Measurements from ENCODE around the gene HSBP1L1. TPM values are rescaled to one million over a fixed set of nuclear protein-coding genes. Genes with fewer than 3 reads are reported as not detected.
A peak's percentile ranks its signal among the peaks of the same experiment; 100 is the strongest.

The HSBP1L1 gene
- 2.5 TPM for polyA plus RNA-seq (2013, experiment 1 of 2)
- polyA plus RNA-seq (2013, experiment 2 of 2): 1.9 TPM

DNA sequence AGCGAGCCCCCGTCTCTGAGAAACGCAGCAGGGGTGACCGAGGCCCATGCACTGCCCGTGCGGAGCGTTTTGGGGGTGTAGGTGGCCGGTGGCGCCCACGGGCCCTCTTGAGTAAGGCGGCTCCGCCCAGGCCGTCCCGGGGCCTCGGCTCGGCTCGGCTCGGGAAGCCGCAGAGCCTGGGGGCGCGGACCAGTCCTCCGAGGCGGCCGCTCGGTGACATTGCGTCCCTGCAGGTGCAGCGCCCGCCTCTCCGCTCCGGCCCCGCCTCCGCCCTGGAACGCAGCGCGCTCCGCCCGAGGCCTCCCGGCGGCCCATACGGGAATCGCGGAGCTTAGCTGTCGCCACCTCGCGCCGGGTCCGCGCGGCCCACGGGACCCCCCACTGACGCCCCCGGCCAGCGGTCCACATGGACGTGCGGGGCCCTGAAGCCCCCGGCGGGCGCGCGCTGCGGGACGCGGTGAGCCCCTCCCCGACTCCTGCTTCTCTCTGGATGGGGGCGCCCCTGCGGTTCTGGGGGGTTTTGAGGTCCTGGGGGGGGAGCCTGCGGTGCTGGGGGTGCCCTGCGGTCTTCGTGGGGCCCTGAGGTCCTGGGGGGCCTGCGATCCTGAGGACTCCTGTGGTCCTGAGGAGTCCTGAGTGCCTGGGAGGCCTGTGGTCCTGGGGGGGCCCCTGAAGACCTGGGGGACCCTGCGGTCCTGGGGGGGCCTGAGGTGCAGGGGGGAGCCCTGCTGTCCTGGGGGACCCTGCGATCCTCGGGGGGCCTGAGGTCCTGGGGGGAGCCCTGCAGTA lies at the start of gene HSBP1L1:
HSBP1L1 (plus strand) TSS at position 314 of the 789 bp plus-strand sequence; CDS start at position 407, 93 bp downstream.
- Histone ChIP-seq H3K27ac (ENCODE audit: low read depth, low read length, severe bottlenecking) (peak within 1 kb of the TSS; percentile 39), H3K36me3 (ENCODE audit: control insufficient read depth, insufficient read depth, low read length) (peaks cover 2% of the 10 kb centered on the region), H3K4me1 (ENCODE audit: control insufficient read depth, insufficient read depth, low read length, poor library complexity, severe bottlenecking) (peaks cover 15% of the 10 kb centered on the region), H3K9me3 (ENCODE audit: control insufficient read depth, low read length) (no peaks in the 10 kb centered on the region), H3K4me3 (ENCODE audit: extremely low read depth, insufficient read depth, low read length, poor library complexity, severe bottlenecking) (peak within 1 kb of the TSS; percentile 36)
- 12% methylated on average over 36 to 62 of the region's 73 CpGs for WGBS, 2 experiments (ENCODE audit: insufficient coverage in 2 of 2)

DNA sequence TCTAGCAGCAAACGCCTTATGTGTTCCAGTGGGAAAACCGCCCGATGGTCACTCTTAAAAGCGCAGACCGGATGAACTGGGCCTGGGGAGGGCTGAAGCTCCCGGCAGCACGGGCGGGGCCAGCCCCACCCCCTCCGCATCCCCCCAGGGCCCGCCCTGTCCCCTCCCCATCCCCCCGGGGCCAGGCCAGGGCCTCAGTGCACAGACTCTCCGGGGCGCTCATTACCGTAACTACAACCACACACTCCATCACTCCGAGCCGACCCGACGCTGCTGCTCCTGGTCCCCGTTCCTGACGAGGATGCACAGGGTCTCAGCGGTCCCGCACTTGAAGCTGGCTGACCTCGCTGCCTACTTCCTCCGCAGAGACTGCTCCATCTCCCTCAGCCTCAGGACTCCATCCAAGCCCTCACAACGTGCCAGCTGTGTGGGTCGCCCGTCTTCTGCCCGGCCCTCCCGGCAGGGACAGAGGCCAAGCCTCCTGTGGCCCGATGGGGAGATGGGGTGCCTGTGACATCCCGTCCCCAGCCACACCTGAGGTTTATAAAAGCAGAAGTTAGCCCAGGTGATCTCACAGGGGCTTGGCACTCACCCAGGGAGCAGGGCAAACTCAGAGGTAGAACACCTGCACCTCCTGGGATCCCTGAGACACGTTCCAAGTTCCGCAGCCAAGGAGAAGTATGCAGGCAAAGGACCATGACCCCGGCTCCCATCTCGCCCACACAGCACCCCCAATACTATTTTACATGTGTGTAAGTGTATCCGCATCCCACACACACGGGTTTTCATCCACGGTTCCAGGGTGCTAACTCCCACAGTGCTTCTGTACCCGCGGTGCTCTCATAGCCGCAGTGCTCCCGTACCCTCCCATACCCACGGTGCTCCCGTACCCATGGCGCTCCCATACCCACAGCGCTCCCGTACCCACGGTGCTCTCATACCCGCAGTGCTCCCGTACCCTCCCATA lies 49.0 kb upstream of the HSBP1L1 start:
- Histone ChIP-seq H3K4me3 (ENCODE audit: extremely low read depth, insufficient read depth, low read length, poor library complexity, severe bottlenecking) (no peak overlapping the region), H3K4me1 (ENCODE audit: control insufficient read depth, insufficient read depth, low read length, poor library complexity, severe bottlenecking) (no peaks in the 10 kb centered on the region), H3K36me3 (ENCODE audit: control insufficient read depth, insufficient read depth, low read length) (peaks cover 42% of the 10 kb centered on the region), H3K9me3 (ENCODE audit: control insufficient read depth, low read length) (peaks cover 13% of the 10 kb centered on the region), H3K27ac (ENCODE audit: low read depth, low read length, severe bottlenecking) (no peak overlapping the region)
- WGBS, 2 experiments (ENCODE audit: insufficient coverage in 2 of 2): 90 to 92% methylated on average over 40 to 43 of the region's 50 CpGs

DNA sequence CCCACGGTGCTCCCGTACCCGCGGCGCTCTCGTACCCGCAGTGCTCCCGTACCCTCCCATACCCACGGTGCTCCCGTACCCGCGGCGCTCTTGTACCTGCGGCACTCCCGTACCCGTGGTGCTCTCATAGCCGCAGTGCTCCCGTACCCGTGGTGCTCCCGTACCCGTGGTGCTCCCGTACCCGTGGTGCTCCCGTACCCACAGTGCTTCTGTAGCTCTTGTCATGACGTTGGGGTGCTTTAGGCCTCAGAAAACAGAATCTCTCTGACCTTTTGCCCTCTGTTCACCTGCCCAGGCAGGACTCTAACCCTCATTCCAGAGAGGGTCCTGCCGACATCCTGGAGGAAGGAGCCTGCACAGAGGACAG lies 48.3 kb upstream of the HSBP1L1 start:
- Histone ChIP-seq H3K4me1 (ENCODE audit: control insufficient read depth, insufficient read depth, low read length, poor library complexity, severe bottlenecking) (no peaks in the 10 kb centered on the region), H3K4me3 (ENCODE audit: extremely low read depth, insufficient read depth, low read length, poor library complexity, severe bottlenecking) (no peak overlapping the region), H3K9me3 (ENCODE audit: control insufficient read depth, low read length) (peaks cover 13% of the 10 kb centered on the region), H3K27ac (ENCODE audit: low read depth, low read length, severe bottlenecking) (no peak overlapping the region), H3K36me3 (ENCODE audit: control insufficient read depth, insufficient read depth, low read length) (peaks cover 39% of the 10 kb centered on the region)
- WGBS, 2 experiments (ENCODE audit: insufficient coverage in 2 of 2): 82 to 84% methylated on average over 13 to 18 of the region's 26 CpGs

DNA sequence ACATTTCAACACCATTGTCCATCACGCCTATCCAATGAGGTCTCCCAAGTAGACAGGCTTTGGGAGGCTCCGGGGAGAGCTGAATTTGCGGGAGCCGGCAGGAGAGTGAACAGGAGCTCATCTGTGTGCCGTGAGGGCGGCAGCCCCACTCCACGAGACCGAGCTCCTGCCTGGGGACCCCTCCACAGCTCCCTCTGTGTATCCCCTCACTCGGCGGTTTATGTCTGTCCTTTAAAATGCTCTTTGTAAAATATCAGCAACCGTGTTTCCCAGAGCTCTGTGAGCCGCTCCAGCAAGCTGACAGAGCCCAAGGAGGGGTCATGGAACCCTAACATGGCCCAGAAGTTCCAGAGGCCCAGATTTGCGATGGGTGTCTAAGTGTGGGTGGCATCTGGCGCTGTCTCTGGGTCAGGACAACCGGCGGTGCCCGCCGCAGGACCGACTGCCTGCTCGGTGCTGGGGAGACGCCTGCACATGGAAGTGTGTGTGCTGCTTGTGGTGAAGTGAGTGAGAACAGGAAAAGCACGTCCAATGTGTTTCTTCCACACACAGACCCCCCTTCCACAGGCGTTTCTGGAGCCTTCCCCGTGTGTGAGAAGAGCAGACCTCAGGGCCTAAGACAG lies 47.8 kb upstream of the HSBP1L1 start:
- H3K4me1 ChIP-seq (ENCODE audit: control insufficient read depth, insufficient read depth, low read length, poor library complexity, severe bottlenecking): no peaks in the 10 kb centered on the region
- 96% methylated on average over 19 to 20 of the region's 24 CpGs for WGBS, 2 experiments (ENCODE audit: insufficient coverage in 2 of 2)
- H3K4me3 ChIP-seq (ENCODE audit: extremely low read depth, insufficient read depth, low read length, poor library complexity, severe bottlenecking): no peak overlapping the region
- H3K9me3 ChIP-seq (ENCODE audit: control insufficient read depth, low read length): peaks cover 13% of the 10 kb centered on the region
- H3K27ac ChIP-seq (ENCODE audit: low read depth, low read length, severe bottlenecking): no peak overlapping the region
- H3K36me3 ChIP-seq (ENCODE audit: control insufficient read depth, insufficient read depth, low read length): peaks cover 39% of the 10 kb centered on the region

DNA sequence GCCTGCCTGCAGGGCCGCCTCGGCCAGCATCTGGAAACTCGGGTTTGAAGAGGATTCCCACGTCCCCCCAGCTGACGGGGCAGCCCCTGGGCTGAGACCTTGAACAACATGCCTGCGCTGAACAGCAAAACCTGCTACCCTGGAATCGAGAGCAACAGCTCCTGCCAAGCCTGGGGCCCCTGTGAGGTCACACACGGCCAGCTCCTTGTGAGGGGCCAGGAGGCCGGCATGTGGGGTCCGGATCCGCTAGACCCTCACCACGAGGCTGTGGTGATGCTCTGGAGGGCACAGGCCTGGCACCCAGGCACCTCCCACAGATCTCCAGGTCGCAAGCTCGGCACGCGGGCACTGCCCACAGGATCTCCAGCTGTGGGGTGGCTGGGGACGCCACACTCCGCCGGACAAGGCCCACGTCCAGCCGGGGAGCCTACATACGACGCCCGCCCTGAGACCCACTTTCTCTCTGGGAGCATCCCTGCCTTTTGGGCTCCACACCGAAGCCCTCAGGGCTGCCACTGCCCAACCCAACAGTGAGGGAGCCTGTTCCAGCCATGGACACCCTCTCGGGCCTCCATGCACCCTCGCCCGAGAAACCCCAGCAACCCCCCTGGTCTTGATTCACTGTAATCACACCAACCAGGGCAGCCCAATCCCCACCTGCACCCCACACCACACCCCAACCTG lies 47.1 kb upstream of the HSBP1L1 start:
- H3K27ac ChIP-seq (ENCODE audit: low read depth, low read length, severe bottlenecking): no peak overlapping the region
- H3K9me3 ChIP-seq (ENCODE audit: control insufficient read depth, low read length): peaks cover 13% of the 10 kb centered on the region
- H3K36me3 ChIP-seq (ENCODE audit: control insufficient read depth, insufficient read depth, low read length): peaks cover 41% of the 10 kb centered on the region
- H3K4me3 ChIP-seq (ENCODE audit: extremely low read depth, insufficient read depth, low read length, poor library complexity, severe bottlenecking): no peak overlapping the region
- 93 to 96% methylated on average over 24 to 27 of the region's 28 CpGs for WGBS, 2 experiments (ENCODE audit: insufficient coverage in 2 of 2)
- H3K4me1 ChIP-seq (ENCODE audit: control insufficient read depth, insufficient read depth, low read length, poor library complexity, severe bottlenecking): no peaks in the 10 kb centered on the region

DNA sequence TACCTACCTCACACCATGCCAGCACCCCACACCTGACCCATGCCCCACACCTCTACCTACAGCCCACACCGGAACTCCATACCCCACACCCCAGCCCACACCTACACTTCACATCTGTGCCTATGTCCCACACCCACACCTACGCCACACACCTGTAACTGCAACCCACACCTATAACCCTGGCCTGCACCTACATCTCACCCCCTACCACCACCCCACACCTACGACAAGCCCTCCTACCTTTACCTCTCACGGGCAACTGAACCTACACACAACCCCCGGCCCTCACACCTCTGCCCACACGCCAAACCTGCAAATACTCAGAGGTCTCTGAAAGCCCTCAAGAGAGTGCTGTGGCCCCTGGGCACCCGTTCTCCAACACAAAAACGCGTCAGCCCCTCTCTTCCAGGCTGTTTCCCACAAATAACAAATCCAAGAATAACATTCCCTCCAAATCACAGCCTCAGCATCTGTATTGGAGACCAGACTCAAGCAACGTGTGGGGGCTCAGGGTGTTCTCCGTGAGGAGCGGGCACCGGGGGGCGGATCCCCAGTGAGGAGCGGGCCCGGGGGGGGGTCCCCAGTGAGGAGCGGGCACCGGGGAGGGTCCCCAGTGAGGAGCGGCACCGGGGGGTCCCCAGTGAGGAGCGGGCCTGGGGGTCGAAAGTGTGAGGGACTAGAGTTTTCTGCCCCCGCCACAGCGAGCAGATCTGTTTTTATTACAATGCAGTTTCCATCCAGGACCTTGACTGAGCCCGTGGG lies 46.4 kb upstream of the HSBP1L1 start:
- H3K4me3 ChIP-seq (ENCODE audit: extremely low read depth, insufficient read depth, low read length, poor library complexity, severe bottlenecking): no peak overlapping the region
- no peaks in the 10 kb centered on the region for H3K4me1 ChIP-seq (ENCODE audit: control insufficient read depth, insufficient read depth, low read length, poor library complexity, severe bottlenecking)
- H3K27ac ChIP-seq (ENCODE audit: low read depth, low read length, severe bottlenecking): no peak overlapping the region
- H3K9me3 ChIP-seq (ENCODE audit: control insufficient read depth, low read length): peaks cover 13% of the 10 kb centered on the region
- WGBS, 2 experiments (ENCODE audit: insufficient coverage in 2 of 2): 92 to 95% methylated on average over 10 to 13 of the region's 25 CpGs
- H3K36me3 ChIP-seq (ENCODE audit: control insufficient read depth, insufficient read depth, low read length): peaks cover 43% of the 10 kb centered on the region

DNA sequence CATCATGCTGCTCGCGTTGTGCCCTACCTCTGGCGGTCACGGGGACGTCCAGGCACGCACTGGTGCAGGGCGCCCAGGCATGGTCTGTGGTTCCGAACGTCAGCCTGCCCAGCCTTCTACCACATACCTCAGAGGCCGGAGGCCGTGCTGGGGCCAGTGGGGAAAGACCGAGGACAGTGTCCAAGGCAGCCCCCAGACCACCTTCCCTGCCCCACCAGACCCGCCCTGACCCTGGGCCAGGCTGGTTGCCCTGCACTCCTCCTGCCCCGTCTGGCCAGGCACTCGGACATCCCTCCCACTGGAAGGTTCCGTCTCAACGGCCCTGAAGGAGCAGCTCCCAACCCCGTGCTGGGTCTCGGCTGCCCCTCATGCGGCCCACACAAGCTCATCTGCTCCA lies 45.8 kb upstream of the HSBP1L1 start:
- peaks cover 46% of the 10 kb centered on the region for H3K36me3 ChIP-seq (ENCODE audit: control insufficient read depth, insufficient read depth, low read length)
- no peak overlapping the region for H3K4me3 ChIP-seq (ENCODE audit: extremely low read depth, insufficient read depth, low read length, poor library complexity, severe bottlenecking)
- no peaks in the 10 kb centered on the region for H3K4me1 ChIP-seq (ENCODE audit: control insufficient read depth, insufficient read depth, low read length, poor library complexity, severe bottlenecking)
- WGBS, 2 experiments (ENCODE audit: insufficient coverage in 2 of 2): 96 to 98% methylated on average over 10 to 19 of the region's 20 CpGs
- peaks cover 13% of the 10 kb centered on the region for H3K9me3 ChIP-seq (ENCODE audit: control insufficient read depth, low read length)
- no peak overlapping the region for H3K27ac ChIP-seq (ENCODE audit: low read depth, low read length, severe bottlenecking)

DNA sequence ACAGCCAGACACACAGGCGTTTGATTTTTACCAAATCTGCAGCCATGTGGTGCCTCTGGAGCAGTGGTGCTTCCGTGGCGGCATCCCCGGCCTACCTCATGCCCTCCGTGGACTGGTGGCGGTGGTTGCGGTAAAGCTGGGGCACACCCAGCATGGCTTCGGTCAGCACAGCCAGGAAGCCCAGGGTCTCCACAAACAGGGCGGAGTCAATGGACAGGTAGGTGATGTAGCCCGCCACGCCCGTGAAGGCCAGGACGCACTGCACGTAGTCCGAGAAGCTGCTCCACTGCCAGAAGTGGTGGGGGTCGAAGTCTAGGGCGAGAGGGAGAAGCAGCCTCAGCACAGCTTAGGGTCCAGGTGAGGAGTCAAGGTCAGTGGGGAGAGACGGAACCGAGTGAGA lies 45.4 kb upstream of the HSBP1L1 start:
- WGBS, 2 experiments (ENCODE audit: insufficient coverage in 2 of 2): 94 to 96% methylated on average over 18 to 19 of the region's 19 CpGs
- H3K36me3 ChIP-seq (ENCODE audit: control insufficient read depth, insufficient read depth, low read length): peaks cover 50% of the 10 kb centered on the region

DNA sequence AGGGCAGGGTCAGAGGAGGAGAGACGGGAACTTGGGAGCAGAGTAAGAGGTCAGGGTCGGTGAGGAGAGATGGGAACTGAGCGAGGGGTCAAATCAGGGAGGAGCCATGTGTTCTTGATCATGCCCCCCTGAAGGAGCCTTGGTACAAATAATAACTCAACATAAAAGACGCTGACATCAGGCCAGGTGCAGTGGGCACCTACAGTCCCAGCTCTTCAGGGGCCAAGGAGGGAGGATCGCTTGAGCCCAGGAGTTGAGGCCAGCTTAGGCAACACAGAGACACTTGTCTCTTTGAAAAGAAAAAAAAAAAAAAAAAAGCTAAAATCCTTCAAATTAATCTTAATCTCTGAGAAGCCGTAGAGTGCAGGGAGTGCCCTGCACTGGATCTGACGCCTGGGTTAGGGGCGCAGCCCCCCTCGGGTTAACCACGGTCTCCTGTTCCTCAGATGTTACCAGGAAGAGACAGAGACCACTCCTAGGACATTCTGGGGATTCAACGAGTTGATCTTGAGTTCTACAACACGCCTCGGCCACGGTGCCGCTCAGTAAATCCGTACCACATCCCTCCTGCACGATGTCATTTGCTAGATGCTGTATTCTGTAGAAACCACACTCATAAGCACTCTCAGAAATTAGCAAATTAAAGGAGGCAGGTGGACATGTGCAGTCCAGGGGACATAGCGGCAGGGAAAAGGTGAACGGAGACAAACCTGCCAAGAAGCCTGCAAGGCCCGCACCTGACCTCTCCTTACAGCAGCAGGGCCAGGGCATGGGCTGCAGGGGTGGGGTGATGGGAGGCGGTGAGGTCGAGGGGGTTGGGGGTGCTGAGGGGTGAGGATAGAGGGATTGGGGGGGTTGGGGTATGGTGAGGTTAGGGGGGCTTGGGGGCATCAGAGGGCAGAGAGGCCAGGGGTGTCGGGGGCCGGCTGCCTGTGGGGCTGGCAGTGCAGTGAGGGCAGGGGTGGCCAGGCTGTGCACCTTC lies 42.2 kb upstream of the HSBP1L1 start:
- peaks cover 50% of the 10 kb centered on the region for H3K36me3 ChIP-seq (ENCODE audit: control insufficient read depth, insufficient read depth, low read length)
- no peaks in the 10 kb centered on the region for H3K4me1 ChIP-seq (ENCODE audit: control insufficient read depth, insufficient read depth, low read length, poor library complexity, severe bottlenecking)
- H3K9me3 ChIP-seq (ENCODE audit: control insufficient read depth, low read length): no peaks in the 10 kb centered on the region
- H3K4me3 ChIP-seq (ENCODE audit: extremely low read depth, insufficient read depth, low read length, poor library complexity, severe bottlenecking): no peak overlapping the region
- 97 to 99% methylated on average over 13 to 15 of the region's 24 CpGs for WGBS, 2 experiments (ENCODE audit: insufficient coverage in 2 of 2)
- H3K27ac ChIP-seq (ENCODE audit: low read depth, low read length, severe bottlenecking): no peak overlapping the region

More for the DNA sequence above, 45.4 kb upstream of the HSBP1L1 start:
- Histone ChIP-seq H3K4me1 (ENCODE audit: control insufficient read depth, insufficient read depth, low read length, poor library complexity, severe bottlenecking) (no peaks in the 10 kb centered on the region), H3K4me3 (ENCODE audit: extremely low read depth, insufficient read depth, low read length, poor library complexity, severe bottlenecking) (no peak overlapping the region), H3K27ac (ENCODE audit: low read depth, low read length, severe bottlenecking) (no peak overlapping the region), H3K9me3 (ENCODE audit: control insufficient read depth, low read length) (peaks cover 13% of the 10 kb centered on the region)

Data from mesodermal cell (in vitro differentiated cells).